Progenitor cell of endocrine pancreas (in vitro differentiated cells): ENCODE results near the gene PTOV1. TPM values are rescaled to one million over a fixed set of nuclear protein-coding genes. Genes with fewer than 3 reads are reported as not detected.

Experiments
- DNase-seq: peaks from one replicate; pipeline ENCODE4 v3.0.0; 2021; ENCODE audit warnings: low spot score; ENCODE audit not compliant: unreplicated experiment
- H3K27ac Mint-ChIP-seq: 2 replicates; pipeline ENCODE4 v1.8.0; 2021; ENCODE audit warnings: mild to moderate bottlenecking, moderate library complexity, mixed read lengths
- H3K27me3 Mint-ChIP-seq: 2 replicates; pipeline ENCODE4 v1.8.0; 2021; ENCODE audit warnings: mixed read lengths
- H3K36me3 Mint-ChIP-seq: 2 replicates; pipeline ENCODE4 v1.8.0; 2022; ENCODE audit warnings: mixed read lengths; ENCODE audit not compliant: insufficient read depth
- H3K4me1 Mint-ChIP-seq: 2 replicates; pipeline ENCODE4 v1.8.0; 2021; ENCODE audit warnings: low read depth, mixed read lengths
- H3K4me3 Mint-ChIP-seq: 2 replicates; pipeline ENCODE4 v1.8.0; 2021; ENCODE audit warnings: low read depth, mild to moderate bottlenecking, moderate library complexity, mixed read lengths
- H3K9me3 Mint-ChIP-seq: 2 replicates; pipeline ENCODE4 v1.8.0; 2021; ENCODE audit warnings: low read depth, mixed read lengths
- long read RNA-seq: library from polyadenylated mRNA; unstranded; transcript quantifications from one replicate; pipeline ENCODE4 v2.0.0, GENCODE V29; 2020
- total RNA-seq: library from RNA; stranded (reverse); gene quantifications from 2 replicates; pipeline ENCODE4 v1.2.1, GENCODE V29; 2021
- TF ChIP-seq, protein P1 (sequence below): fragments of 200-600 bp; sonication (generic); IDR thresholded peaks from one replicate; pipeline ENCODE4 v1.5.0; 2021; ENCODE audit warnings: antibody characterized with exemption, mild to moderate bottlenecking; ENCODE audit not compliant: unreplicated experiment

Gene PTOV1
- total RNA-seq: 518 and 564 TPM in 2 replicates
- long read RNA-seq, transcript PTOV1-212 (13 exons, 1,577 nt): major isoform, 5 of 30 reads
- long read RNA-seq, partial matches to known transcripts: 8 of 30 reads
- long read RNA-seq, other reads (novel, unspliced or antisense): 11 of 30 reads

DNA sequence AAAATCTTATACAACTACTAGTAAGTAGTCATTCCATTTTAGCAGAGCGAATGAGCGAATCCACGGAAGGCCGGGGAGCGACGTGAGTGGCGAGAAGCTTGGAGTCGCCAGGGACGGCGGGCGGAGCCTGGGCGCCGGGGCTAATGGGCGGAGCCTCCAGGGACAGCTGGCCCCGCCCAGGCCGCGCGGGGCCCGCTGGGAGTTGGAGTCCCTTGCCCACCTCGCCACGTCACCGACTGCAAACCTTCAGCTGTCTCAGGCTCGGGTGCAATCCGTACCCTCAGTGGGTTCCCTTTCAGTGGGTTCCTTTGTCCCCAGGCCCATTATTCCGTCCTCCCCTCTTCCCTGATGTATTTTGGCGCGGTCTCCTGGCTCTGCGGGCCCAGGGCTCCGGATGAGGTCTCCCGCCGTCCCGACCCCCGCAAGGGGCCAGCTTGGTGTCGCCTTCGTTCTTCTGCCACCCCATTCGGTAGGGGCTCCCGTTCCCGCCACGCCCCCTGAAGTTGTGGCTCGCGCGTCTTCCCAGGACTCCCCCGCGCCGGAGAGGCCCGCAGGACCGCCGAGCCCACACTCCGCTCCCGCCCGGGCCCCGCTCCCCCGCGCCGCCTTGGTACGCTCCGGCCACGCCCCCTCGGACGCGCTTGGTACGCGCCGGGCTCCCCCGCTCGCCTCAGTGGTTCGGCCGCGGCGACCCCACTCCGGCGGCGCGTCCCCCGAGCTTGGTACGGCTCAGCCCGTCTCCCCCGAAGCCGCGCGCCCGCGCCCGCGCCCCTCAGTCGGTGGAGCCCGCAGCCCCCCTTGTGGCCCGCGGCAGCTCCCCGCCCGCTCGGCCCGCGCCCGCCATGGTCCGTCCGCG, at the start of gene PTOV1:
TSS of gene PTOV1 (plus strand) at position 673 of the 856 bp plus-strand sequence.
- Mint-ChIP-seq H3K9me3 (peaks cover 6% of the 10 kb centered on the region), H3K27ac (peak within 1 kb of the TSS; percentile 98), H3K4me3 (peak within 1 kb of the TSS; percentile 87), H3K4me1 (peaks cover 23% of the 10 kb centered on the region), H3K27me3 (no peaks in the 10 kb centered on the region), H3K36me3 (peaks cover 21% of the 10 kb centered on the region)
- peak; percentile 89 for DNase-seq
- TF ChIP-seq, protein P1, sequence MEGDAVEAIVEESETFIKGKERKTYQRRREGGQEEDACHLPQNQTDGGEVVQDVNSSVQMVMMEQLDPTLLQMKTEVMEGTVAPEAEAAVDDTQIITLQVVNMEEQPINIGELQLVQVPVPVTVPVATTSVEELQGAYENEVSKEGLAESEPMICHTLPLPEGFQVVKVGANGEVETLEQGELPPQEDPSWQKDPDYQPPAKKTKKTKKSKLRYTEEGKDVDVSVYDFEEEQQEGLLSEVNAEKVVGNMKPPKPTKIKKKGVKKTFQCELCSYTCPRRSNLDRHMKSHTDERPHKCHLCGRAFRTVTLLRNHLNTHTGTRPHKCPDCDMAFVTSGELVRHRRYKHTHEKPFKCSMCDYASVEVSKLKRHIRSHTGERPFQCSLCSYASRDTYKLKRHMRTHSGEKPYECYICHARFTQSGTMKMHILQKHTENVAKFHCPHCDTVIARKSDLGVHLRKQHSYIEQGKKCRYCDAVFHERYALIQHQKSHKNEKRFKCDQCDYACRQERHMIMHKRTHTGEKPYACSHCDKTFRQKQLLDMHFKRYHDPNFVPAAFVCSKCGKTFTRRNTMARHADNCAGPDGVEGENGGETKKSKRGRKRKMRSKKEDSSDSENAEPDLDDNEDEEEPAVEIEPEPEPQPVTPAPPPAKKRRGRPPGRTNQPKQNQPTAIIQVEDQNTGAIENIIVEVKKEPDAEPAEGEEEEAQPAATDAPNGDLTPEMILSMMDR: no peak

DNA sequence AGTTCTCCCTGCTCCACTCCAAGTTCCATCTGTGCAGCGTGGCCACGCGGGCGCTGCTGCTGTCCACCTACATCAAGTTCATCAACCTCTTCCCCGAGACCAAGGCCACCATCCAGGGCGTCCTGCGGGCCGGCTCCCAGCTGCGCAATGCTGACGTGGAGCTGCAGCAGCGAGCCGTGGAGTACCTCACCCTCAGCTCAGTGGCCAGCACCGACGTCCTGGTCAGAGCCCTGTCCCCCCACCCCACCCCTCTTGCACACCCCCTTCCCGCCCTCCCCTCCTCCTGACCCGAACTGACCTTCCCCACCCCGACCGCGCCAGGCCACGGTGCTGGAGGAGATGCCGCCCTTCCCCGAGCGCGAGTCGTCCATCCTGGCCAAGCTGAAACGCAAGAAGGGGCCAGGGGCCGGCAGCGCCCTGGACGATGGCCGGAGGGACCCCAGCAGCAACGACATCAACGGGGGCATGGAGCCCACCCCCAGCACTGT, 49.5 kb upstream of the PTOV1 start:
- Mint-ChIP-seq H3K36me3 (peaks cover 11% of the 10 kb centered on the region), H3K27me3 (no peaks in the 10 kb centered on the region), H3K4me3 (no peak overlapping the region), H3K27ac (no peak overlapping the region), H3K4me1 (no peaks in the 10 kb centered on the region), H3K9me3 (no peaks in the 10 kb centered on the region)
- DNase-seq: no peak
- TF ChIP-seq, protein P1: no peak

DNA sequence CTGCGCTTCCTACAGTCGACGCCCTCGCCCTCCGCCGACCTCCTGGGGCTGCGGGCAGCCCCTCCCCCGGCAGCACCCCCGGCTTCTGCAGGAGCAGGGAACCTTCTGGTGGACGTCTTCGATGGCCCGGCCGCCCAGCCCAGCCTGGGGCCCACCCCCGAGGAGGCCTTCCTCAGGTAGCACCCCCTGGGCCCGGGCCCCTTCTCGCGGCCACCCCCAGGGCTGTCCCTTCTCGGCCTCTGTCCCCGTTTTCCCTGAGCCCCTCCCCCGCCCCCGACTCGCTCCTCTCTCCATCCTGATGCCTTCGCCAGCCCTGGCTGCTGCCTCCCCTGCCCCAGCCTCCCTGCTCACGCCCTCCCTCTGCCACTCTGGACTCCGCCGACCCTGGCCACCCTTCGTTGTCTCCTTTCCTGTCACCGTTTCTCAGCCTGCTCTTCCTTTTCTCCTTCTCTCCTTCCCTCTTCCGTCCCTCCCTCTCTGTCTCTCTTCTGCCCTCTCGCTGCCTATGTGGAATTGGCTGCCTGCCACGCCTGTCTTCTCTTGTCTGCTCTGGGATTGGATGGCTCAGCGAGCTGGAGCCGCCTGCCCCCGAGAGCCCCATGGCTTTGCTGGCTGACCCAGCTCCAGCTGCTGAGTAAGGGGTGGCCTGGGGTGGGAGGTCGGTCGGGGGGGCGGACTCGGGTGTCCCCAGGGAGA, 48.8 kb upstream of the PTOV1 start:
- H3K27ac Mint-ChIP-seq: no peak overlapping the region
- no peaks in the 10 kb centered on the region for H3K9me3 Mint-ChIP-seq
- TF ChIP-seq, protein P1: no peak
- peaks cover 12% of the 10 kb centered on the region for H3K36me3 Mint-ChIP-seq
- H3K27me3 Mint-ChIP-seq: no peaks in the 10 kb centered on the region
- DNase-seq: no peak
- H3K4me1 Mint-ChIP-seq: no peaks in the 10 kb centered on the region
- H3K4me3 Mint-ChIP-seq: peak overlapping the region; percentile 37

DNA sequence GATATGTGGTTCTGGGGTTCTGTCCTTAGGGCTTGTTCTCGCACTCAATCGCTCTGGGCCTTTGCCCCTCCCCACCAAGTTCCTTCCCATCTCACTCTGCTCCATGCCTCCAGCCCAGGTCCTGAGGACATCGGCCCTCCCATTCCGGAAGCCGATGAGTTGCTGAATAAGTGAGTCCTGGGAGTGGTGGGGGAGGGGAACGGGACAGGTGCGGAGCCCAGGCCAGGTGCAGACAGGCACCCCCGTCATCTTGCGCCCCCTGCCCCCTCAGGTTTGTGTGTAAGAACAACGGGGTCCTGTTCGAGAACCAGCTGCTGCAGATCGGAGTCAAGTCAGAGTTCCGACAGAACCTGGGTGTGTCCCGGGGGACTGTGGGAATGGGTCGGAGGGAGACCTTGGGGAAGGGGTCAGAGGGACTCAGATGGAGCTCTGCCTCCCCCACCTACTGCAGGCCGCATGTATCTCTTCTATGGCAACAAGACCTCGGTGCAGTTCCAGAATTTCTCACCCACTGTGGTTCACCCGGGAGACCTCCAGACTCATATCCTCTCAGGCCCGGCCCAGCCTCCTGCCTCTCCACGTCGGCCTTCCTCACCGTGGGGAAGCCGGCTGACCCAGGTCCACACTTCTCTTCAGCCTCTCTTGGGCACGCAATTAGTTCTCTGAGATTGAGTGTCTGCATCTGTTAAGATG, 48.0 kb upstream of the PTOV1 start:
- no peaks in the 10 kb centered on the region for H3K9me3 Mint-ChIP-seq
- TF ChIP-seq, protein P1: no peak
- H3K27me3 Mint-ChIP-seq: no peaks in the 10 kb centered on the region
- no peaks in the 10 kb centered on the region for H3K4me1 Mint-ChIP-seq
- no peak overlapping the region for H3K4me3 Mint-ChIP-seq
- no peak overlapping the region for H3K27ac Mint-ChIP-seq
- H3K36me3 Mint-ChIP-seq: peaks cover 12% of the 10 kb centered on the region
- no peak for DNase-seq

DNA sequence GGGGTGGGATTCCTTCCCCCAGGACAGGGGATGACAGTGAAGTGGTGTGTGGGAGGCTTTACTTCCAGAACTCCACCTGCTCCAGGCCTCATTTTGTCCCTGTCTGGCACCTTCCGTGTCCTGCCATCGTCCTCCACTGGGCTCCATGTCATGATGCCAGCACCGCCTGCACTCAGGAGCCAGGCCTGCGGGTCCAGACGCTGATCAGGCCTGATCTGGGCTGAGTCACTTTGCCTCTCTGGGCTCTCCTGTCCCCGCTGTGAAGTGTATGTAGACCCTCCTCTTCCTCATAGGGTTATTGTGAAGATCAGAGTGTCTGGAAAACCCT, 47.5 kb upstream of the PTOV1 start:
- H3K9me3 Mint-ChIP-seq: no peaks in the 10 kb centered on the region

More for the DNA sequence above, 47.5 kb upstream of the PTOV1 start:
- Mint-ChIP-seq H3K27ac (no peak overlapping the region), H3K27me3 (no peaks in the 10 kb centered on the region), H3K4me1 (no peaks in the 10 kb centered on the region), H3K4me3 (no peak overlapping the region), H3K36me3 (peaks cover 12% of the 10 kb centered on the region)
- DNase-seq: no peak
- TF ChIP-seq, protein P1: no peak
